NCI-H146 treated with DMSO at 0.1 percent for 48 hours (cell line): ENCODE data around the gene WDSUB1.

Experiments used
- DNase-seq: peaks from one replicate; lab custom pipeline; 2025; ENCODE audit not compliant: unreplicated experiment; lab: John Stamatoyannopoulos, UW

The WDSUB1 gene

DNA sequence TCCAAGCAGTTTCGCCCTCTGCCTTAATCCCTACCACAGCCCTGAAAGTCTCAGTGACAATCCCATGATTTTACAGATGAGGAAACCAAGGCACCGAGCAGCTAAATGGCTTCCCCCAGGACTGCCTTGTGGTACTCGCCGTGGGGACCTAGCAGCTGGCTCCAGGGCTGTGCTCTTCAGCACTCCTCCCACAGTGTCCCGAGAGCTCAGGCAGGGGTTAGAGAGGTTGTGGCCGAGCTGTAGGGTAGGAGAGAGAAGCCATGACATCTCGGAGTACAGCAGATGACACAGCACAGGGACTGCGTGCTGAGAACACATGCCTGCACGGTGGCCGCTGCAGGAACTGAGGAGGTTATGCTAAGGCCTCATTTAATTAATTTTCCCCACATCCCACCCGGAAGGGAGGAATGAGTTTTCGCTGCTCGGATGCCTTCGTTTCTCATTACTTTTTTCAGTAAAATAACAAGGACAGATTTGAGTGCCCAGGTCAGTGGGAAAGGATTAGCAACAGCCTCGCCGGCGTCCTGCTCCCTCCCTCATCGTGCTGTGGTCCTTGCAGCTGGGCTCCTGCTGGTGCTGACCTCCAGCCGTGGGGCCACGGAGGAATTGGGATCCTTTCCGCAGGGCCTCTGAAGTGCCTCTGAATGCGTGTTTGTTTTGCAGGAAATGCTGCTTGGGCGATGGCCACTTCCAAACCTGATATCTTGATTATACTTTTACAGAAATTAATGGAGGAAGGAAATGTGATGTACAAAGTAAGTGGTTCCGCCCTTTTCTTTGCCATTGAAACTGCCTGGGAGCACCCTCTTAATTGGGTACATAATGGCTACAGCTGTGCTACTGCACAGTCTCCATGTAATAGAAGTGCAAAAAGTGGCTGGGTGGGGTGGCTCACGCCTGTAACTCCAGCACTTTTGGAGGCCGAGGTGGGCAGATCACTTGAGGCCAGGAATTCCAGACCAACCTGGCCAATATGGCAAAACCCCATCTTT, 61.2 kb downstream of the WDSUB1 start:
- DNase-seq = no peak

GRCh38 chr2:159224061-159224813, 62.3 kb downstream of the WDSUB1 start:
- DNase-seq = no peak

- DNase-seq = no peak
These were observed 67.0 kb downstream of the WDSUB1 start for GRCh38 chr2:159219394-159219998.

- no peak for DNase-seq
These were observed 68.1 kb downstream of the WDSUB1 start for GRCh38 chr2:159218389-159218788.

DNA sequence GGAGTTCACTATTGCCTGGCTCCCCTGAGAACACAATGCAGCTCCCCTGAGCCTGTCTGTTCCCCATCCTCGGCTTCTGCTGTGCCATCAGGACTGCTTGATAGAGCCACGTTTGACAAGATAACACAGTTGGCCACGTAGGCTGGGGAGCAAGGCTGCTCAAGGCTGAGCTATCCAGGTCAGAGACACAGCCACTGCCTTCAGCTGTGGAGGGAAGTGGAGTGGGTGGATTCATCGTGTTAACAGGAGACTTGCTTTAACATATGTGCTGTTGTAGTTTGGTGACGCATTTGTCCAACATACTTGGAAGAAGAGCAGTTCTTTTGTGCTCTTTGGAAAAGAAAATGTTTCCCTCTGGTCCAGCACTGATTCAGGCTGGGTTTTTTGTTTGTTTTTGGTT, 68.8 kb downstream of the WDSUB1 start:
- DNase-seq = no peak

DNA sequence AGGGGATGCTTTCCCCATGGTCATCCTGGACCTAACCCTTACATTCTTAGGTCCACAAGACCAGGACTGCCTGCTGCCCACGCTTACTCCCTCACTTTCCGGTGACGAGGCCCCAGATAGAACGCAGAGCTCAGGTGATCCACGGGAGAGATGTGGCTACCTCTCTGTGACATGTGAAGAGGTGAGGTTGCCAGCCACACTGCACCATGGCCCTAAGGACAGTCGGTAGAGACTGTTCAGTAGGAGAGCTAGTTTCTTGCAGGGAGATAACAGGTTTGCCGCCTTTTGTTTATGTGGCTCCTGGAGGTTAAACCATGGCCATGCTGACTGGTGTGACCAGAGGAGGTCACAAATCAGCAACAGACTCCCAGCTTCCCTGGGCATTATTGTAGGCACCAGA, 71.4 kb downstream of the WDSUB1 start:
- DNase-seq = no peak

GRCh38 chr2:159214325-159214865, 72.1 kb downstream of the WDSUB1 start:
- no peak for DNase-seq

- no peak for DNase-seq
These were observed 73.2 kb downstream of the WDSUB1 start for GRCh38 chr2:159213296-159213695.

- DNase-seq = no peak
These were observed 74.8 kb downstream of the WDSUB1 start for GRCh38 chr2:159211447-159212396.

DNA sequence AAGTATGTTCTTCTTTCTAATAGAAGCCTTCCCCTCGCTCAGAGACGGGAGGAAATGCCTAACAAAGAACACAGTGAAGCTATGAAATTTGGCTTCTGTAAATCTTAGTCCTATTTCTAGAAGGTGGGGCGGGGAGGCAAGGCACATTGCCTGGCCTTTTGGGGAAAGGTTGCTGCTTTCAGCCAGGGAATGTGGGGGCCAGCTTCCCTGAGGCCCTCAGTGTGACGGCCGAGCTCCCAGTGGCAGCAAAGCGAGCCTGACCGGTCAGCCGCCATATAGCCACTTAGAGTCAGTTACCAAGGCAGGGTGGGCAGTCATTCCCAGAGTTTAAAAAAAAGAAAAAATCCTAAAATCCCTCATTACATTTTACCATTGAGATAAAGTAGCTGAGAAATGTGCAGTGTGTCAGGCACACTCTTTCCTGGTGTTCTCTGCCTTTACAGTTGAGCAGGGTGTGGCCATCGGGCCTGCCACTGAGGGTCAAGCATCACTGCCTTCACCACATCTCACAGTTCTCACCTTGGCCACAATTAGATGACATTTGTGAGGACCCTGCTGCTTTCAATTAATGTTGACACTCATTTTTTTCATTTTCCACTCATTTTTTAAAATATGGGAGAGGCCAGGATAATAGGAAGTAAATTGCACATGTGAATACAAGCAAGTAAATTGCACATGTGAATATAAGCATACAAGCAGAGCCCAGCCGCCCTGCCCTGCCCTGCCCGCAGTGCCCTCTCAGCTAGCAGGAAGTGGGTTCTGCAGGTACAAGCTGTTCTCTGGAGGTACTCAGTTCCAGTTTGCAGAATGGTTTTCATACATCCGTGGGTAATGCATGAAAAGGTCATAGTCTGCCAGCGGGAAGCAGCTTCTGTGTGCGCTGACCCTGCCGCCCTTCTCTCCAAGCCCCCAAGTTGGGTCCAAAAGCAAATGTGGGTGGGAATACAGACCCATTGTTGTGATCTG, 76.9 kb downstream of the WDSUB1 start:
- DNase-seq = peak; percentile 2

DNA sequence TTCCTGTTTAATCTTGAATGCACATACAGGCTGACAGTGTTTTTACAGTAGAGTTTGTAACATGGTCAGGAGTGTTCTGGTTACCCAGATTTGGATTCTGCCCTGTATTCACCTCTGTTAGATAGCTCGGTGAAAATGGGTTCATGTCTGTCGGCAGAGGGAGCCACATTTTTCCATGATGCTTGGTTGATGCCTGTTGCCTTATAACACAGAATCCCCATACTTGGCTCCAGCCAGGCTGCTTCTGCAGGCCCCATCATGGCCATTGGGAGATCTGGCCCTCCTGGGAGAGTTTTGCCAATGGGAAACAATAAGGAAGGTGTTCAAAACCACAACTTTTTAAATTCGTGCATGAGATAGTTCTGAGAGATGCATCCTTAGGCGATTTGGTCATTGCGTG, 78.1 kb downstream of the WDSUB1 start:
- DNase-seq = no peak

DNA sequence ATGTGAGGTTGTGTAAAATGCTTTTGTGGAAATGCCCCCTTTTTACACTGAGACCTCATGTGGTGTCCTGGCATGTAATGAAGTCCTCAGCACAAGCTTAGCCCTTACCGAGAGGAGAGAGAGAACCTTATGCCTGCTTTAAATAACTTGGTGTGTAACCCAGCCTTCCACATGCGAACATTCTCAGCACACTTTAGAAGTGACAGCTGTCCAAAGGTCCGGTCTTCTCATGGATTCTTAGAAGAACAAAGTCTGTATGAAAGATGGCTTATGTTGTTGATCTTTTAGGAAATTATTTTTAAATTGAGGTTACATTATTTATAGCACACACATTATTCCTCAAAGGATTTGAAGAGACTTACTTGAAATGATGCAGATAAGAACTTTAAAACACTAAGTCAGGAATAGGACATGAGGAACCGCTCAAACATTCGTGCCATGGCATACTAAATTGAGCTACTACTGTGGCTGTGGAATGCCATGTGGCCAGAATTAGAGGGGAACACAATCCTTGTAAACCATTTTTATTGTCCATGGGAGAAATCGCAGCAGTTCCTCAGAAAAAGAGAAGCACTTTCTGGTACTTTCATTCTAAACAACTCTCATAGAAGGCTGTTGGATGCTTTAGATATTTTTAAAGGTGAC, 79.6 kb downstream of the WDSUB1 start:
- DNase-seq = no peak

DNA sequence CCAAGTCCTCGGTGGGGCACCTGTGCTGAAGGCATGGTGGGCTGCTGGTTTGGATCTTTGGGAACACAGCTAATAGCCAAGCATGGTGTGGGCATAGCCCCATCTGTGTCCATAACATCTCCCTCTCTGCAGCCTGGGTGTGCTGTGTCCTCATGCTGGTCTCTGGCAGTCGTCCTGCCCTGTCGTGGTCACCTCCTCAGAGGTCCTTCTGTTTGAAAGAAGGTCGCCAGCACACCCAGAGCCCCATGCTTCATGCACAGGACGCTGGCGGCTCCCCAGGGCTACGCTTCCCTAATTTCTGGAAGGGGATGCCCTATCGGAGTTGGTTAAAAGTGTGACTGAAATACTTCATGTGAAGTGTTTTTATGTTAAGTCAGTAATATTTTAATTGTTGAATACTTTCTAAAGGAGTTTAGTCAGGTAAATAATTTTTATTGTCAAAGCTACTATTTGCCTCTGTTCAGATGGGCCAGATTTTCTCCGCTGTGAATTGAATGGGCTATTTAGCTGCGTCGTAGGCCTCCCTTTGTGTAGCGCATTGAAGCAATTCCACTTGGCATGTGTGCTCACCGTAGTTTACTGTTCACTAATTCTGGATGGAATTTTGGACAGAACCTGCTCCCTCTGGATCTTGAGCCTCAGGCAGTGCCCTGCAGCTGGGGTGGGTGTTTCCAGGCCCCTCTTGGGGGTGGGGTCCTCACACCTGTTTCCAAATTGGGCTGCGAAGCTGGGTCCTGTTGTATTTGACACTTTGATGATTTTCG, 81.9 kb downstream of the WDSUB1 start:
- no peak for DNase-seq

GRCh38 chr2:159202568-159203071, 83.9 kb downstream of the WDSUB1 start:
- DNase-seq = no peak

GRCh38 chr2:159201360-159202063, 85.0 kb downstream of the WDSUB1 start:
- DNase-seq = no peak

DNA sequence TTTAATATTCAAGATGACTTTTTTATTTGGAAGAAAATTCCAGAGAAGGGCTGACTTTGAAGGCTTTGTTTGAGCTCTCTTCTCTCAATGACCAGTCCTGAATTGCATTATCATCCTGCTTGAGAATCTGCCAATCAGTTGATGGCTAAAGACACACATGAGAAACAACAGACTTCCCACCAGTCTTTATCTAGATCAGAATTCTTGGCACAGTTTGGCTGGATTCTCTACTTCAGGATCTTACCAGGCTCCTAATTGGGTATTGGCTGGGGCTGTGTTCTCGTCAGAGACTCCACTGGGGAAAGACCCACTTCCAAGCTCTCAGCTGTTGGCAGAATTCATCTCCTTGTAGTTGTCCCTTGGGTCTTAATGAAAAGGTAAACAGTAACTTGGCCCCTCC, 86.0 kb downstream of the WDSUB1 start:
- no peak for DNase-seq
